Mucosa of stomach (tissue), 1 donor: ENCODE results near the gene TNNT1.

Experiments
- H3K27me3 ChIP-seq: one replicate; pipeline ENCODE4 v1.7.0; 2013; ENCODE audit warnings: mild to moderate bottlenecking, low read length; ENCODE audit not compliant: control insufficient read depth, insufficient read depth
- H3K36me3 ChIP-seq: one replicate; pipeline ENCODE4 v1.7.0; 2013; ENCODE audit warnings: low read length; ENCODE audit not compliant: control insufficient read depth, insufficient read depth
- H3K4me1 ChIP-seq: one replicate; pipeline ENCODE4 v1.7.0; 2013; ENCODE audit warnings: mild to moderate bottlenecking, low read length; ENCODE audit not compliant: control insufficient read depth, insufficient read depth
- H3K4me3 ChIP-seq: one replicate; pipeline ENCODE4 v1.7.0; 2013; ENCODE audit warnings: low read length
- H3K9ac ChIP-seq: one replicate; pipeline ENCODE4 v1.7.0; 2013; ENCODE audit warnings: mild to moderate bottlenecking, low read length, moderate library complexity
- H3K9me3 ChIP-seq: one replicate; pipeline ENCODE4 v1.7.0; 2013; ENCODE audit warnings: mild to moderate bottlenecking, low read length, moderate library complexity; ENCODE audit not compliant: control insufficient read depth
- donor health status: Pancreatic carcinoma.

TNNT1 gene

GRCh38 chr19:55087542-55087901 lies 61.5 kb downstream of the TNNT1 start:
- no peak overlapping the region for H3K4me3 ChIP-seq
- H3K9ac ChIP-seq: peak overlapping the region; percentile 23
- H3K27me3 ChIP-seq: peaks cover 22% of the 10 kb centered on the region
- peaks cover 13% of the 10 kb centered on the region for H3K36me3 ChIP-seq
- no peaks in the 10 kb centered on the region for H3K9me3 ChIP-seq
- H3K4me1 ChIP-seq: peaks cover 27% of the 10 kb centered on the region

GRCh38 chr19:55086730-55087541 lies 62.1 kb downstream of the TNNT1 start:
- H3K9ac ChIP-seq: no peak overlapping the region
- no peak overlapping the region for H3K4me3 ChIP-seq
- H3K27me3 ChIP-seq: peaks cover 26% of the 10 kb centered on the region
- peaks cover 27% of the 10 kb centered on the region for H3K4me1 ChIP-seq
- peaks cover 13% of the 10 kb centered on the region for H3K36me3 ChIP-seq
- no peaks in the 10 kb centered on the region for H3K9me3 ChIP-seq

GRCh38 chr19:55085923-55086715 lies 62.9 kb downstream of the TNNT1 start:
- H3K27me3 ChIP-seq: peaks cover 33% of the 10 kb centered on the region

GRCh38 chr19:55084416-55084815 lies 64.6 kb downstream of the TNNT1 start:
- Histone ChIP-seq H3K4me3 (no peak overlapping the region), H3K4me1 (peaks cover 51% of the 10 kb centered on the region), H3K9ac (no peak overlapping the region), H3K36me3 (peaks cover 11% of the 10 kb centered on the region), H3K27me3 (peaks cover 40% of the 10 kb centered on the region), H3K9me3 (no peaks in the 10 kb centered on the region)

More at GRCh38 chr19:55085923-55086715, 62.9 kb downstream of the TNNT1 start:
- Histone ChIP-seq H3K9ac (no peak overlapping the region), H3K36me3 (peaks cover 13% of the 10 kb centered on the region), H3K4me3 (no peak overlapping the region), H3K4me1 (peaks cover 34% of the 10 kb centered on the region), H3K9me3 (no peaks in the 10 kb centered on the region)

- Histone ChIP-seq H3K36me3 (peaks cover 8% of the 10 kb centered on the region), H3K4me3 (no peak overlapping the region), H3K9ac (no peak overlapping the region), H3K27me3 (peaks cover 45% of the 10 kb centered on the region), H3K9me3 (no peaks in the 10 kb centered on the region), H3K4me1 (peaks cover 53% of the 10 kb centered on the region)
Observed at GRCh38 chr19:55083004-55083850, 65.8 kb downstream of the TNNT1 start.
